Heart right ventricle (tissue), 16 donors: ENCODE data around the gene PREX1. TPM values are rescaled to one million over a fixed set of nuclear protein-coding genes. Genes with fewer than 3 reads are reported as not detected.

Experiments used
- ATAC-seq, 8 donors: fragments of 200-7000 bp; cut with Tn5 transposase; one replicate each; pipeline ENCODE4 v1.9.1; 2020; ENCODE audit warnings: mild to moderate bottlenecking in 8 of 8, moderate library complexity in 8 of 8, moderate number of reproducible peaks in 1 of 8
- DNase-seq, 2 donors: peaks; one replicate each; pipeline ENCODE4 v3.0.0-alpha.2; 2020
- H3K27ac ChIP-seq, 10 donors: fragments of 200-600 bp; sonication (generic) in 2 of 10; one replicate each; pipeline versions ENCODE4 v1.5.0 to v1.8.0; 2020 to 2022; ENCODE audit warnings: mild to moderate bottlenecking in 3 of 10
- H3K27me3 ChIP-seq, 7 donors: fragments of 200-600 bp; one replicate each; pipeline ENCODE4 v1.8.0; 2021 to 2022; ENCODE audit warnings: mild to moderate bottlenecking in 2 of 7
- H3K36me3 ChIP-seq, 9 donors: fragments of 200-600 bp; sonication (generic) in 1 of 9; one replicate each; pipeline versions ENCODE4 v1.5.0 to v1.8.0; 2020 to 2022; ENCODE audit warnings: mild to moderate bottlenecking in 2 of 9
- H3K4me1 ChIP-seq, 9 donors: fragments of 200-600 bp; sonication (generic) in 1 of 9; one replicate each; pipeline versions ENCODE4 v1.5.0 to v1.8.0; 2020 to 2022; ENCODE audit warnings: mild to moderate bottlenecking in 4 of 9
- H3K4me3 ChIP-seq, 10 donors: fragments of 200-600 bp; sonication (generic) in 2 of 10; one replicate each; pipeline versions ENCODE4 v1.5.0 to v1.8.0; 2020 to 2022; ENCODE audit warnings: mild to moderate bottlenecking in 7 of 10, moderate library complexity in 2 of 10
- H3K9me3 ChIP-seq, 11 donors: fragments of 200-600 bp in 10 of 11; sonication (generic) in 2 of 11; one replicate each; pipeline versions ENCODE4 v1.5.0 to v1.8.0; 2013 to 2022; ENCODE audit warnings: mild to moderate bottlenecking in 2 of 11, control low read depth in 1 of 11, moderate library complexity in 1 of 11
- WGBS, 2 donors: extraction: QIAGEN DNeasy Blood & Tissue Kit; methylation state at CpG; one replicate each; pipeline ENCODE4 v1.1.7; 2013; ENCODE audit warnings: inconsistent platforms in 1 of 2; 5-methylcytosine and 5-hydroxymethylcytosine counted together
- intact Hi-C, 10 donors: fragments of 100-400 bp; cut with DNase I; formaldehyde crosslinking; loops; one replicate each; pipeline versions ENCODE4 v1.11.1 to v1.14.2; 2022
- polyA plus RNA-seq, 2 donors: library from polyadenylated mRNA; stranded (reverse); fragments of 200-250 nt; gene quantifications; one replicate each; pipeline ENCODE4 v1.2.3, GENCODE V29; 2013
- total RNA-seq, 10 donors: library from RNA; stranded (reverse); fragmentation: NEBNext Ultra II Directional in 3 of 10; extraction: Animal tissue kit (Norgen Biotek cat#: 25700) in 3 of 10; gene quantifications; one replicate each; pipeline versions ENCODE4 v1.2.1 to v1.2.4, GENCODE V29; 2021 to 2023
- TF ChIP-seq, protein P1 (sequence below), 9 donors: fragments of 200-600 bp; sonication (generic) in 2 of 9; IDR thresholded peaks; one replicate each; pipeline versions ENCODE4 v1.5.0 to v1.8.0; 2021 to 2022; ENCODE audit warnings: antibody characterized with exemption in 9 of 9, mild to moderate bottlenecking in 5 of 9, moderate library complexity in 1 of 9
- donor health status: Arrhythmogenic right ventricular cardiomyopathy.
- donor health status: ischemic (EF 13 %, LVEDD 7.1; RV severe dilation, severe dysfunction).
- donor health status: healthy with polysubstance abuse.
- donor health status: DM: no; HTN: yes; CAD: no.
- donor health status: DM: no; HTN: no; CAD: no.
- donor health status: ischemic (EF 25% LVEDD 6.9; RV normal size, moderate dysfunction).
- donor health status: ischemic (EF 25% LVEDD 5.7; RV mildly dilated, moderate dysfunction).
- donor health status: healthy.
- donor health status: DM: yes; HTN: yes; CAD: no.
- donor health status: Ischemic cardiomyopathy.
- donor health status: ischemic (EF 35%, LVEDD 5.7; RV mildly dilated, moderate dysfunction).
- donor health status: nonischemic (EF 11% LVEDD 7.7; RV severe dilation, severe dysfunction).
- donor health status: DM: yes; HTN: yes; CAD: no.
- donor health status: PGD.
- donor health status: ischemic (EF 29% LVEDD 5.4; RV normal size, mild dysfunction).
- donor health status: nonischemic (EF 23%, LVEDD 6.1; RV moderate dilation, normal function).

Gene PREX1
- total and polyA plus RNA-seq, 12 donors: 4.6 to 23.4 (median 8.8) TPM

DNA sequence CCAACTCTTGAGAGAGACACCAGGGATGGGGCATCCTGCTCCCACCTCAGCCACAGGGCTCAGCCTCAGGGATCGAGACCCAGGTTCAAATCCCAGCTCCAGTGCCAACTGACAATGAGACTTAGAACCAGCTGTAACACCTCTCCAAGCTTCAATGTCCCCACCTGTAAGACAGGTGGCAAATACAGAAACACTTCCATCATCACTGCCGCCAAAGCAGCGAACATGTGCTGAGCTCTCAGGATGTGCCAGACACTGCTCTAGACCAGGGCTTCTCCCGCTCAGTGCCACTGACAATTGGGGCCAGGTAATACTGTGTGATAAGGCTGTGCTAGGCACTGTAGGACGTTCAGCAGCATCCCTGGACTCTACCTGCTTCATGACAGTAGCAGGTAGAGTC is 22.1 kb downstream of the PREX1 start:
- Histone ChIP-seq H3K9me3 (peaks cover 0 to 17% (median 0%) of the 10 kb centered on the region in 11 donors), H3K4me1 (peaks cover 6 to 72% (median 24%) of the 10 kb centered on the region in 9 donors), H3K27me3 (no peaks in the 10 kb centered on the region), H3K27ac (no peak overlapping the region), H3K4me3 (no peak overlapping the region), H3K36me3 (peaks cover 0 to 19% (median 0%) of the 10 kb centered on the region in 9 donors)
- DNase-seq (no peak), ATAC-seq (no peak)
- TF ChIP-seq, protein P1, sequence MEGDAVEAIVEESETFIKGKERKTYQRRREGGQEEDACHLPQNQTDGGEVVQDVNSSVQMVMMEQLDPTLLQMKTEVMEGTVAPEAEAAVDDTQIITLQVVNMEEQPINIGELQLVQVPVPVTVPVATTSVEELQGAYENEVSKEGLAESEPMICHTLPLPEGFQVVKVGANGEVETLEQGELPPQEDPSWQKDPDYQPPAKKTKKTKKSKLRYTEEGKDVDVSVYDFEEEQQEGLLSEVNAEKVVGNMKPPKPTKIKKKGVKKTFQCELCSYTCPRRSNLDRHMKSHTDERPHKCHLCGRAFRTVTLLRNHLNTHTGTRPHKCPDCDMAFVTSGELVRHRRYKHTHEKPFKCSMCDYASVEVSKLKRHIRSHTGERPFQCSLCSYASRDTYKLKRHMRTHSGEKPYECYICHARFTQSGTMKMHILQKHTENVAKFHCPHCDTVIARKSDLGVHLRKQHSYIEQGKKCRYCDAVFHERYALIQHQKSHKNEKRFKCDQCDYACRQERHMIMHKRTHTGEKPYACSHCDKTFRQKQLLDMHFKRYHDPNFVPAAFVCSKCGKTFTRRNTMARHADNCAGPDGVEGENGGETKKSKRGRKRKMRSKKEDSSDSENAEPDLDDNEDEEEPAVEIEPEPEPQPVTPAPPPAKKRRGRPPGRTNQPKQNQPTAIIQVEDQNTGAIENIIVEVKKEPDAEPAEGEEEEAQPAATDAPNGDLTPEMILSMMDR (IDR thresholded peaks at IDR 0.05): no peak
- intact Hi-C loops: loop anchor here in 2 of 10 donors (5.0 kb wide), 3 partner anchors 108 to 867 kb away; no protein-coding TSS in a partner anchor
- 91 to 98% methylated on average over 5 of the region's 5 CpGs for WGBS, 2 donors

DNA sequence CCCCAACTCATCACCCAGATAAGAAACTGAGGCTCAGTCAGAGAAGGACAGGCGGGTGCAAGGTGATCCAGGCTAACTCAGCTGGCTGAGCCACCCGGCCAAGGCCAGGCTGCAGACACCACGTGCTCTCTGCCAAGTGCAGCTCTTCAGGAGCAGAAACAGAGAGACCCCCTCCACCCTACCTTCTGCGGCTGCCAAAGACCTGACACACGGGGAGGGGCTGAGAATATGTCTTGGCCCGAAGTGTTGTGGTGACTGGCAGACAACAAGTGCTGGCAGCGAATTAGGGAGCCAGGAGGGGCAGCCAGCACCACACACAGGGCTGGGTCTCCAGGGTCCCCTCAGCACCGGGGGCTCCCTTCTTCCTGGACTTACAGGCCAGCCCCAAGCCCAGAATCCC is 22.5 kb downstream of the PREX1 start:
- ATAC-seq: peak in 7 of 8 donors; percentile 6 to 53 (median 32)
- peaks cover 0 to 17% (median 0%) of the 10 kb centered on the region in 11 donors for H3K9me3 ChIP-seq
- H3K36me3 ChIP-seq: peaks cover 0 to 19% (median 0%) of the 10 kb centered on the region in 9 donors
- TF ChIP-seq, protein P1 (IDR thresholded peaks at IDR 0.05): no peak
- H3K4me1 ChIP-seq: peaks cover 6 to 72% (median 29%) of the 10 kb centered on the region in 9 donors
- WGBS, 2 donors: 45 to 59% methylated on average over 8 of the region's 8 CpGs
- no peak overlapping the region for H3K27ac ChIP-seq
- H3K27me3 ChIP-seq: no peaks in the 10 kb centered on the region
- DNase-seq: peak in 1 of 2 donors; percentile 38
- H3K4me3 ChIP-seq: no peak overlapping the region
- intact Hi-C loops: loop anchor here in 2 of 10 donors (5.0 kb wide), 3 partner anchors 108 to 867 kb away; no protein-coding TSS in a partner anchor

DNA sequence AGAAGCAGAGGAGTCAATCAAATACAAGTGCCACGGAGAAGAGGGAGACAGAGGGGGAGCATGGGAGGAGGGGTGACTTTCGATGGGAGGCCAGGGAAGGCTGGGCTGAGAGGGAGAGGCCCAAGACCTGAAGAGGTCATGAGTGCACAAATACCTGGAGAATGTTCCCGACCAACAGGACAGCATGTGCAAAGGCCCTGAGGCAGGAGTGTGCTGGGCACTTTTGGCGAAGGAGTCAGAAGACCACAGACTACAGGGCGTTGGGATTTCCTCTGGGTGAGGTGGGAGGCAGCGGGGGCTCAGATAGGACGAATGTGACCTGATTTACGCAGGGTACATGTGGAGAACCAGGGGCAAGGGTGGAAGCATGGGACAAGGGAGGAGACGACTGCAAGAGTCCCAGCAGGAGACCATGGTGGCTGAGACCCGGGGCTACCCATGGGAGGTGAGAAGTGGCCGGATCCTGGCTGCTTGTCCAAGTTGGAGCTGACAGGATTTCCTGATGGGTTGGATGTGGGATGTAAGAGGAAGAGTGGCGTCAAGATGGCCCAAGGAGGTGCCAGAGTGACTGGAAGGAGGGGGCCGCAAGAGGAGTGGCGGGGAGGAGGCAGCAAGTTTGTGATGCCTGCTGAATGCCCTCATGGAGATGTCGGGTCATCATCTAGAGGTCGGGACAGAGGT is 23.4 kb downstream of the PREX1 start:
- no peak overlapping the region for H3K27ac ChIP-seq
- no peaks in the 10 kb centered on the region for H3K27me3 ChIP-seq
- no peak for ATAC-seq
- TF ChIP-seq, protein P1 (IDR thresholded peaks at IDR 0.05): no peak
- peaks cover 0 to 19% (median 0%) of the 10 kb centered on the region in 9 donors for H3K36me3 ChIP-seq
- peaks cover 10 to 72% (median 37%) of the 10 kb centered on the region in 9 donors for H3K4me1 ChIP-seq
- no peak for DNase-seq
- H3K9me3 ChIP-seq: peaks cover 0 to 17% (median 0%) of the 10 kb centered on the region in 11 donors
- no peak overlapping the region for H3K4me3 ChIP-seq
- intact Hi-C loops: no loop called here
- WGBS, 2 donors: 81 to 87% methylated on average over 16 of the region's 16 CpGs

DNA sequence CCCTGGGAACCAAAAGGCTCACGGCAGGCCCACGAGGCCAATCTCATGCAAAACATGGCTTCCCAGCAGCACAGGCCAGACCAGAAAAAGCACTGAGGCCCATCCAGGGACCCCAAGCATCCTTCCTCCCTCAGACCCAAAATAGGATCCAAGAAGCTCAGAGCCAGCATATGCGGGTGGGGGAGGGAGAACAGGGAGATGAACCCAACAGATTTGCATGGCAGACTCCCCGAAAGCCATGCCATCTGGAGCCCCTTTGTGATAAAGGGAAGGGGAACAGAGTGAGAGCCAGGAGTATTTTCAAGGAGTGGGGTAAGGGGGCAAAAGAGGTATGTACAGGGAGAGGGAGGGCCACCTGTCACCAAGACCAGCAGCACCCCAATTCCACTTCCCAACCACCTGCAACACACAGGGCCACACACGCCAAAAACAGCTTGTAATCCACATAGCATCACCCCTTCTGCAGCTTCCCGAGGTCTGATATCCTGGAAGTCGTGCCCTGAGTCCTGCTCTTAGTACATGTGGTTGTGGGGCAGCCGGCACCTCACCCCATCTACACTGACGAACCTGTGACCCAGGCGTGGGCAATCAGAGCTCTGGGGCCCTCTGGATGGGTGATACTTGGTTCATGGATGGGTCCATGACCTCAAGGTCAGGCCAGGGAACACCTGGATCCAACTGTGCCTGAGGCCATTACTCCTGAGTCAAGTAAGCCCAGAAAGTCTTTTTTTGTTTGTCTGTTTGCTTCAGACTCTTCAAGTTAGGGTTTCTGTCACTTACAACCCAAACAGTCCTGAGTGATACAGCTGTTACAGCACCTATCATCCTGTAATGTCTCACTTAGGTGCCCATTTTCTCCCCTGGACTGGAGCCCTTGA is 24.4 kb downstream of the PREX1 start:
- H3K27me3 ChIP-seq: no peaks in the 10 kb centered on the region
- no peak overlapping the region for H3K27ac ChIP-seq
- peaks cover 0 to 13% (median 0%) of the 10 kb centered on the region in 11 donors for H3K9me3 ChIP-seq
- DNase-seq (no peak), ATAC-seq (no peak)
- intact Hi-C loops: no loop called here
- peaks cover 10 to 74% (median 42%) of the 10 kb centered on the region in 9 donors for H3K4me1 ChIP-seq
- 94% methylated on average over 10 of the region's 10 CpGs for WGBS, 2 donors
- TF ChIP-seq, protein P1 (IDR thresholded peaks at IDR 0.05): no peak
- H3K4me3 ChIP-seq: no peak overlapping the region
- H3K36me3 ChIP-seq: peaks cover 0 to 19% (median 0%) of the 10 kb centered on the region in 9 donors
